Panc1 (cell line): ENCODE results near the gene MED13L. TPM values are rescaled to one million over a fixed set of nuclear protein-coding genes. Genes with fewer than 3 reads are reported as not detected.

Experiments
- ATAC-seq: fragments of 200-7000 bp; cut with Tn5 transposase; 2 replicates; pipeline ENCODE4 v1.9.1; 2020; ENCODE audit warnings: mild to moderate bottlenecking, moderate library complexity
- BruUV-seq: library from RNA; stranded (reverse); fragments of 400-500 nt; replicated peaks from 2 replicates; lab custom pipeline; 2021; lab: Mats Ljungman, UMichigan
- CTCF ChIA-PET: fragments of 300-600 bp; sonication (Branson Sonifier 250); formaldehyde crosslinking; loops from one replicate; lab custom pipeline; 2022; ENCODE audit warnings: antibody characterized with exemption; lab: Charles Lee
- POLR2A ChIA-PET: fragments of 300-600 bp; sonication (Branson Sonifier 250); formaldehyde crosslinking; loops from one replicate; lab custom pipeline; 2022; ENCODE audit warnings: antibody characterized with exemption; lab: Charles Lee
- DNase-seq: peaks from one replicate; pipeline ENCODE4 v3.0.0-alpha.2; 2010; ENCODE audit warnings: low read depth, low spot score
- H3K27ac ChIP-seq: 2 replicates; pipeline ENCODE4 v1.5.1; 2011; ENCODE audit warnings: mild to moderate bottlenecking, low read length, inconsistent platforms
- H3K27me3 ChIP-seq: fragments of 200-500 bp; sonication (Bioruptor generic); 2 replicates; pipeline ENCODE4 v1.6.0; 2014; ENCODE audit warnings: low read length, inconsistent platforms; ENCODE audit not compliant: control insufficient read depth, insufficient read depth
- H3K36me3 ChIP-seq: fragments of 200-500 bp; sonication (Bioruptor generic); 2 replicates; pipeline ENCODE4 v1.5.1; 2014; ENCODE audit warnings: inconsistent platforms, mild to moderate bottlenecking, low read length, moderate library complexity; ENCODE audit not compliant: control insufficient read depth, insufficient read depth
- H3K4me1 ChIP-seq: 2 replicates; pipeline ENCODE4 v1.5.1; 2011; ENCODE audit warnings: inconsistent platforms, mild to moderate bottlenecking, low read length, moderate library complexity; ENCODE audit not compliant: control insufficient read depth, insufficient read depth
- H3K4me3 ChIP-seq, 2 experiments: 2 replicates each; pipeline ENCODE4 v1.5.1; 2011 to 2012; ENCODE audit warnings: low read depth in 2 of 2, low read length in 2 of 2, mild to moderate bottlenecking in 2 of 2, inconsistent platforms in 1 of 2, moderate library complexity in 1 of 2
- H3K9me3 ChIP-seq: fragments of 200-500 bp; sonication (Bioruptor generic); 2 replicates; pipeline ENCODE4 v1.5.1; 2014; ENCODE audit warnings: low read depth, mild to moderate bottlenecking, inconsistent platforms, low read length, moderate library complexity; ENCODE audit not compliant: control insufficient read depth, insufficient read depth
- POLR2AphosphoS5 ChIP-seq: IDR thresholded peaks from 2 replicates; pipeline ENCODE4 v1.6.1; 2012; ENCODE audit warnings: mild to moderate bottlenecking, low read depth, low read length, moderate library complexity
- REST ChIP-seq, 2 experiments: IDR thresholded peaks; 2 replicates each; pipeline ENCODE4 v1.6.1; 2011 to 2012; ENCODE audit warnings: low read depth in 2 of 2, control low read depth in 1 of 2, low read length in 1 of 2, mild to moderate bottlenecking in 1 of 2, moderate library complexity in 1 of 2; ENCODE audit not compliant: insufficient read depth in 1 of 2
- SIN3A ChIP-seq: IDR thresholded peaks from 2 replicates; pipeline ENCODE4 v1.6.1; 2012; ENCODE audit warnings: low read depth, mild to moderate bottlenecking, low read length, moderate library complexity, borderline replicate concordance; ENCODE audit not compliant: insufficient read depth
- TCF7L2 ChIP-seq: IDR thresholded peaks from 2 replicates; pipeline ENCODE4 v1.6.1; 2011; ENCODE audit warnings: mild to moderate bottlenecking, low read depth, low read length, inconsistent platforms
- in situ Hi-C: cut with HindIII; loops from 2 replicates; pipeline ENCODE4 v1.10.0; 2016; ENCODE audit warnings: low sequenced_read_pairs, low pct_unique_long_range_greater_than_20kb
- intact Hi-C: fragments of 100-400 bp; cut with micrococcal nuclease; formaldehyde crosslinking; loops from one replicate; pipeline ENCODE4 v1.10.0; 2022; ENCODE audit not compliant: unreplicated experiment
- total RNA-seq: library from RNA; stranded (reverse); gene quantifications from one replicate; pipeline ENCODE4 v1.2.1, GENCODE V29; 2021; ENCODE audit not compliant: unreplicated experiment
- TF ChIP-seq, protein P1 (sequence below): fragments of 450-650 bp; IDR thresholded peaks from 2 replicates; pipeline ENCODE4 v1.5.1; 2017; ENCODE audit warnings: mild to moderate bottlenecking

MED13L gene
- total RNA-seq, 1 experiment from 2014 or later, result 170 TPM

DNA sequence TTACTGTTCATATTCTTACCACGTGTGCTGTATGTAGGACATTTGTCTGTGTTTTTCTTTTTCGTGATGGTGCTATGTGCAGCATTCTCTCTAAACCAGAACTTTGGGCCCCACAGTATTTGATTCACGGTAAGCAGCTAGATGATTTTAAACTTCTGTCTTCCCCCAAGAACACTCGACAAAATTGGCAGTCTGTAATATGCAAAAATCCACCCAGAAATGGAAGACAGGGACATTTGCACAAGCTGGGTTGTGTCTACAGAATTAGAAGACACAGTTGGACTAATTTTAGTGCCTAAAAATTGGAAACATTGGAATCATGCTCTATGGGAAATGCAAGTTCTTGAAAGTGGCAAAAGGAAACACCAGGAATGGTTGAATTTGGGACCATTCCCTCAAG, 24.1 kb upstream of the MED13L start:
- intact Hi-C loops (no loop called here), in situ Hi-C loops (no loop called here)
- DNase-seq, result no peak
- no TSS peak for BruUV-seq
- Histone ChIP-seq H3K27me3 (no peaks in the 10 kb centered on the region), H3K4me3 (no peak overlapping the region), H3K36me3 (no peaks in the 10 kb centered on the region), H3K4me1 (peaks cover 9% of the 10 kb centered on the region; the same call in 1 of the 2 replicates), H3K27ac (peak overlapping the region; percentile 26; the same call in 1 of the 2 replicates), H3K9me3 (no peaks in the 10 kb centered on the region)
- TF ChIP-seq, protein P1, sequence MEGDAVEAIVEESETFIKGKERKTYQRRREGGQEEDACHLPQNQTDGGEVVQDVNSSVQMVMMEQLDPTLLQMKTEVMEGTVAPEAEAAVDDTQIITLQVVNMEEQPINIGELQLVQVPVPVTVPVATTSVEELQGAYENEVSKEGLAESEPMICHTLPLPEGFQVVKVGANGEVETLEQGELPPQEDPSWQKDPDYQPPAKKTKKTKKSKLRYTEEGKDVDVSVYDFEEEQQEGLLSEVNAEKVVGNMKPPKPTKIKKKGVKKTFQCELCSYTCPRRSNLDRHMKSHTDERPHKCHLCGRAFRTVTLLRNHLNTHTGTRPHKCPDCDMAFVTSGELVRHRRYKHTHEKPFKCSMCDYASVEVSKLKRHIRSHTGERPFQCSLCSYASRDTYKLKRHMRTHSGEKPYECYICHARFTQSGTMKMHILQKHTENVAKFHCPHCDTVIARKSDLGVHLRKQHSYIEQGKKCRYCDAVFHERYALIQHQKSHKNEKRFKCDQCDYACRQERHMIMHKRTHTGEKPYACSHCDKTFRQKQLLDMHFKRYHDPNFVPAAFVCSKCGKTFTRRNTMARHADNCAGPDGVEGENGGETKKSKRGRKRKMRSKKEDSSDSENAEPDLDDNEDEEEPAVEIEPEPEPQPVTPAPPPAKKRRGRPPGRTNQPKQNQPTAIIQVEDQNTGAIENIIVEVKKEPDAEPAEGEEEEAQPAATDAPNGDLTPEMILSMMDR, result no peak
- no peak for TF ChIP-seq REST (IDR thresholded peaks at IDR 0.05; ENCODE audit: insufficient read depth in 1 of 2, low read depth in 2 of 2, low read length in 1 of 2)
- TF ChIP-seq SIN3A, result no peak
- no peak for TF ChIP-seq POLR2AphosphoS5
- no peak for TF ChIP-seq TCF7L2
- no peak for ATAC-seq
- CTCF ChIA-PET, result no interaction called here
- POLR2A ChIA-PET, result interaction anchor here (0.7 kb wide), 1 partner anchor 188 kb away, joined by 11 read pairs; no protein-coding TSS in a partner anchor

- BruUV-seq, result no TSS peak
- POLR2A ChIA-PET, result no interaction called here
These were observed 22.3 kb upstream of the MED13L start for GRCh38 chr12:116299665-116300328.

More at GRCh38 chr12:116299665-116300328, 22.3 kb upstream of the MED13L start:
- no peaks in the 10 kb centered on the region for H3K9me3 ChIP-seq
- TF ChIP-seq TCF7L2, result no peak
- TF ChIP-seq POLR2AphosphoS5, result no peak
- TF ChIP-seq SIN3A, result no peak
- TF ChIP-seq REST (IDR thresholded peaks at IDR 0.05; ENCODE audit: insufficient read depth in 1 of 2, low read depth in 2 of 2, low read length in 1 of 2), result no peak
- TF ChIP-seq, protein P1, result no peak
- DNase-seq (no peak), ATAC-seq (no peak)
- 0 out of 2 replicates have a peak overlapping the region, but pooled peaks have one; percentile 18 for H3K27ac ChIP-seq
- no peak overlapping the region for H3K4me3 ChIP-seq
- peaks cover 9% of the 10 kb centered on the region; the same call in 1 of the 2 replicates for H3K4me1 ChIP-seq
- CTCF ChIA-PET, result interaction anchor here (0.6 kb wide), 1 partner anchor 21 kb away, joined by 4 read pairs; no protein-coding TSS in a partner anchor
- in situ Hi-C loops, result no loop called here
- H3K36me3 ChIP-seq, result no peaks in the 10 kb centered on the region
- no peaks in the 10 kb centered on the region for H3K27me3 ChIP-seq
- intact Hi-C loops, result no loop called here
